SW 1271 (cell line): ENCODE measurements around the gene DCBLD1.
A peak's percentile ranks its signal among the peaks of the same experiment; 100 is the strongest.

ENCODE experiments used
- DNase-seq, 2 experiments: peaks; one replicate each; lab custom pipeline; 2025; lab: John Stamatoyannopoulos, UW

Gene DCBLD1

GRCh38 chr6:117530467-117531242 lies 48.2 kb downstream of the DCBLD1 start:
- DNase-seq = no peak

GRCh38 chr6:117531346-117531745 lies 48.9 kb downstream of the DCBLD1 start:
- DNase-seq = no peak

- DNase-seq = no peak
Measured at GRCh38 chr6:117531809-117532725, 49.6 kb downstream of the DCBLD1 start.

DNA sequence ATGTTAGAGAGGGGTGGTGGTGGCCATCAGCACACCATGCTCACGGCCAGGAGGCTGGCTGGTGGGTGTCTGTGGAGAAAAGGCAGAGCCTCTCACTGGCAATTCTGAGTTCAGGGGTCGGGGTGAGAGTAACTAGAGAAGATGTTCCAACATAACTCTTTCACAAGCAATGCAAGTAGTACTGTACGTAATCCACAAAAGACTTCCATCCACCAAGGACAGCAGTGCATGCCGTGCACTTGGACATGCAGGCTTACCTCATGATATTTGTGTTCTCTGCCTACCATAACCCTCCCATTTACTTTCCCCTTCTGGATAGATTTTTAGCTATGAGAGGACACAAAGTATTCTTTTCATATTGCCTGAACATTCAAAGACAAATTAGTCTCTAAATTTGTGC lies 51.3 kb downstream of the DCBLD1 start:
- no peak for DNase-seq

GRCh38 chr6:117534974-117535373 lies 52.5 kb downstream of the DCBLD1 start:
- DNase-seq = no peak

GRCh38 chr6:117536317-117536716 lies 53.8 kb downstream of the DCBLD1 start:
- DNase-seq = no peak

DNA sequence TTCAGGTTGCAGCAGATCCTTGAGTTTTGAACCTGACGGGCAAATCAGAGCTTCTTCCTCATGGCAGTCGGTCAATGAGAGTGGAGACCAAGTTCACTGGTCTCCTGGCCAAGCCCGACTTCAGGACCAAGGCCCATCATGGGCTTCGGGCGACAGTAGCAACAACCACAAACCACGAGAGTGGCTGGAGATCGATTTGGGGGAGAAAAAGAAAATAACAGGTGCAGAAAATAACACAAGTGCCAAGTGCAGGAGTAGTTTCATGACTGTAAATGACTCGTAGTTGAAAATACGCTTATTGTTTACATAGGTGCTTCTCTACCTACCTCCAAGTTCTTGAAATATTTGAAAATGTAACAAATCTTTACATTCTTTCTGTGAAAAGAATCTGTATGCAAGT lies 56.1 kb downstream of the DCBLD1 start:
- DNase-seq = no peak

DNA sequence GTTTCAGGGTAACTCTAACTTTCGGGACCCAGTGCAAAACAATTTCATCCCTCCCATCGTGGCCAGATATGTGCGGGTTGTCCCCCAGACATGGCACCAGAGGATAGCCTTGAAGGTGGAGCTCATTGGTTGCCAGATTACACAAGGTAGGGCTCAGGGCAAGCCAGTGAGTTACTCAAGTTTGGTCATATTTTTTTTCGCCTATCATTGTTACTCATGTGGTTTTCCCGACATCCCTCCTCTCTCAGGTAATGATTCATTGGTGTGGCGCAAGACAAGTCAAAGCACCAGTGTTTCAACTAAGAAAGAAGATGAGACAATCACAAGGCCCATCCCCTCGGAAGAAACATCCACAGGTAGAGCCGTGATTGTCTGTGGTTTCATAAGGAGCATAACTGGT lies 58.2 kb downstream of the DCBLD1 start:
- no peak for DNase-seq

DNA sequence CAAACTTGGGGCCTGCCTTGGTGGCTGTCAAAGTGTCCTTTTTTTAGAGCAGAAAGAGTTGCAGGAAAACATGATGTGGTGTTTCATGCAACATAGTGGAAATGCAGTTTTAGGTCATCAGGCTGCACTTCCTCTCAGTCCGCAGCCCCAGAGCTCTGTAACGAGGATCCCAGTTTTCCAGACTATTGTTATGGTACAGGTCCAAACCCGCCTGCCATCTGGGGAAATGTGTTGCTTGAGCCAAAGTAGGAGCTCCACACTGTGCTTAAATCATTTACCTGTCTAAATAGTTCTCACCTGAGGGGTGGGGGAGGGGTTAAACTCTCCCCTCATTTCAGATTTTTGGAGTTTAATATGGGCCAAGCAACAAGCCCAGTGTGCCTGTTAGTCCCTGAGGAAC lies 60.0 kb downstream of the DCBLD1 start:
- no peak for DNase-seq

DNA sequence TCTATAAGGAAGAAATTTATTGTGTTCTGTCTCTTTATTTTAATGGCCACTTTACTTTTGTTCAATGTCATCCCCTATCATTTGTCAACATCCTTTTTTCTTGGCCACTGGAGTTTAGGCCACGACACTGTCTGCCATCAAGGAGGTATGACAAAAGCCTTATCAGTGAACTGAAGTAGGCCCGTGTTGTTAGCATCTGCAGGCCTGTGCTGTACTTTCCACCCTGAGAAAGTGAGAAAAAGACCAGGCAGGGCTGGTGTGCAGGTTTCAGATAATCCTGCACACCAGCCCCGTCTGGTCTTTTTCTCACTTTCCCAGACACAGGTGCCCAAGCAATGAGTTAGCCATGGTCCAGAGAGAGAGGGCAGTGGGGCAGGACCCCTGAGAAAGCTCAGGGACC lies 62.2 kb downstream of the DCBLD1 start:
- no peak for DNase-seq

DNA sequence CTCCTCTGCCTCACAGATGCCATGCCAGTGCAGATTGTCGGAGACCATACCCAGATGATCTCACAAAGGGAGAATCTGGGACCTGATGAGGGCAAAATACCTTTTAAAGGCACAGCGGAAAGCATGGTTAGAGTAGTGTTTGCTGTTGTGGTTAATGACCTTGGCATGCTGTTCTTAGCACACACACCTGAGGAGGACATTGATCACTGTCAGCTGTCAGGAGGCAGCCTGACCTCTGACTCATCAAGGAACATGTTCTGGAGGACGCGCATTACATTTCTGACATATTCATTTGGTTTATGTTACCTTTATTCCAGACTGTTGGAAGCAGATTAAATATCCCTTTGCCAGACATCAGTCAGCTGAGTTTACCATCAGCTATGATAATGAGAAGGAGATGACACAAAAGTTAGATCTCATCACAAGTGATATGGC lies 62.7 kb downstream of the DCBLD1 start:
- DNase-seq = no peak

- no peak for DNase-seq
Measured at GRCh38 chr6:117546674-117547073, 64.2 kb downstream of the DCBLD1 start.

GRCh38 chr6:117547688-117548621 lies 65.5 kb downstream of the DCBLD1 start:
- DNase-seq = no peak

DNA sequence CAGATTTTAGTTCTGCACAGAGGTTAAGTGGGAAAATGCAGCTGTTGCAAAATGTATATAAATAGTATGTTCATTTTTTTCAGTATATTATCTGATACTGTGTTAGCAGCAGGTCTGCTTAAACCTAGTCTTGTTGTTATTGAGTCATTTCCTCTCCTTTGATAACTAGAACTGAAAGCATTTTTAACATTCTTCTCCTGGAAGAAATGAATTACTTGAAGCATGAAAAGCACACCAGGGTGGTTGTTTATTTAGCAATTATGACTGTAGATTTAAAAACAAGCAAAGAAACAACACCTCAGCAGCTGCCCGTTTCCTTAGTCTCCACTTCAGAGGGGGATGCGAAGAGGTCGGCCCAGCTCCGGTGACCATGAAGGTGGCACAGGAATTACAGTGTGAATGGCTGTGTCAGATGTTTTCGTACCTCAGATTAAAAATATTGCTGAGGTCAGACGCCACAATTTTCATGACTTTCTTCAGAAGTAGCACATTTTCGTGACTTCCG lies 66.4 kb downstream of the DCBLD1 start:
- DNase-seq = peak; percentile 20 to 84

DNA sequence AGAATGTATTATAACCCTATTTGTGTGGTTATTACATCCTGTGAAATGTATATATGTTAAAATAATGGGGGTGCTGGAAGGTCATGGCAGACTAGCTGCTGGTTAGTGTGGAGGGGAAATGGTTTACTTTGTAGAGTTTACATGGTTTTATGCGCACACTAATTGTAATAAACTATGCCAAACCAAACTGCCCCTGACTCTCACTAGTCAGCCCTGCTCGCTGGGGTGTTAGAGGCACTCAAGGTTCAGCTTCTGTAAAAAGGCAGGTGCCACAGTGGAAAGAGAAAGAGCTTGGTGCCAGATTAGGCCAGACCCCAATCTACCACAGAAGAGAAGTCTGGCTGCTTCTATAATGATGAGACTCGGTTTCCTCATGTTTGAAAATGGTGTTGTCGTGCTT lies 67.1 kb downstream of the DCBLD1 start:
- DNase-seq = no peak

- no peak for DNase-seq
Measured at GRCh38 chr6:117550078-117550600, 67.7 kb downstream of the DCBLD1 start.

- DNase-seq = no peak
Measured at GRCh38 chr6:117550618-117551242, 68.3 kb downstream of the DCBLD1 start.

GRCh38 chr6:117552618-117553017 lies 70.1 kb downstream of the DCBLD1 start:
- no peak for DNase-seq

DNA sequence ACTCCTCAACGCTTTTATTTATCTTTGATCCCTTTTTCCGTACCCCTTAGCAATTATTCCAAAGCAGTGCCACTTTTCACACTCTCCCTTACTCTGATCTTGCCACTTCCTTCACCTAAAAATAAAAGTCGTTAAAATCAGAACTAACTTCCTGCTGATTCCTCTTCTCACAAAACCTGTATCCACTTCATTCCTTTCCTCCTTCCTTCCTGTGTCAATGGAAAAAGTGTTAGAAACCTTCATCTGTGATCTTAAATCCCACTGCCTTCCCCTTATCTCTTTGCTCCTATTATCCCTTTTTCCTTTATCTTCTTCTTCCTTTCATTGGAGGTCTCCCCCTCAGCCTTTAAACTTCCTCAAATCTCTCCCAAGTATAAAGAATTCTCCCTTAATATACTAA lies 70.7 kb downstream of the DCBLD1 start:
- no peak for DNase-seq

DNA sequence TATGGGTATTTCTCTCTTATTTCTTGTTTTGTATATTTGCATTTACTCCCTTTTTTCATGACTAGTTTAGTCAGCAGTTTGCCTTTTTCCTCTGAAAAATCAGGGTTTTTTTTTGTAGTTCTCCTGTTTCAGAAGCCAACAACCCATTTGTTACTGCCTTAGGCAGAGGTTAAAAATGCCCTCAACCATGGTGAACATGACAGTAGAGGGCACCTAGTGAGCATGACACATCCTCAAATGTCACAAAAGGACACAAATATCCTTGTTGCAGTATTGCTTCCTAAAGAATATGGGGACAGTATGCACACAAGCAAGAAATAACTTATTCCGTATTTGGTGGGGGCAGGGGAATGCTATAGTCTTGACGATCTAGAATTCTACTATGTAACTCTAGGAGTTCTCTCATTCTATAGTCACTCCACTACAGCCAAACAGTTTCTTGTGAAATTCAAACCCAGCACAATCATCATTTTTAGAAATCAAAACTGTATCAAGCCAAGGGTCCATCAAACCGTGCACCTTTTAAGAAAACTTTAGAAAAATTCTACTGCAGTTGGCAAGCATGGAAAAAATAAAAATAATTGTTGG lies 72.9 kb downstream of the DCBLD1 start:
- DNase-seq = peak in 1 of 2 experiments; percentile 10
